DMS153 treated with DMSO at 0.1 percent for 48 hours (cell line): ENCODE results near the gene NOTUM.

Experiments
- DNase-seq: peaks from one replicate; lab custom pipeline; 2025; ENCODE audit not compliant: unreplicated experiment; lab: John Stamatoyannopoulos, UW

The NOTUM gene

DNA sequence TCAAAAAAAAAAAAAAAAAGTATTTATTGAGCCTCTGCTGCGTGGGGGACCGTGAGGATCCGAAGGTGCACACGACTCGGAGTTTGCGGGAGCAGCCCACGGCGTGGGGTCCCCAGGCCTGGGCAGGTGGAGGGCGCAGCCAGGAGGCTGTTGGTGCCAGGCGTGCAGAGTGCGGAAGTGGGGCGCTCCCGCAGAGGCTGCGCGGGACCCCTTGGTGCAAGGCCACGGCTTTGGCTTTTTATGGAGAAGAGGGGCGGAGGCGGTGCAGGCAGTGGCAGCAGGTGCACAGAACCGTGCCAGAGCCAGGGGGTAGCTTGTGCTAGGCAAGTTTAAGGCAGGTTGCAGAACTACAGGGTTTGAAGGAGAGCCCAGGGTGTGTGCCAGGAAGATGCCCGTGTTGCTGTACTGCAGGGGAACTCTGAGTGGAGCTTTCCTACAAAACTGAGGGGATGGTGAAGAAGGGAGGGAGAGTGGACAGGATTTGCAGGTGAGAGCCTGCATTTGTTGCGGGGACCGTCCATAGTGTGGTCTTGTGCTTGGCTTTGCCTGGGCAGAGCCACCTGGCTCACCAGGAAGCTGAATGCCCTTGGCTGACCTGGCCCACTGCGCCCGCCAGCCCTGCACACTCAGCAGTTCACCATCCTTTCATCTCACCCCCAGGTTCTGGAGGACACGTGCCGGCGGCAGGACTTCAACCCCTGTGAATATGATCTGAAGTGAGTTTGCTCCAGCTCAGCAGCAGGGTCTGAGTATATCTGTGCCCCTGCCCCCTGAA lies 17.7 kb upstream of the NOTUM start:
- no peak for DNase-seq

DNA sequence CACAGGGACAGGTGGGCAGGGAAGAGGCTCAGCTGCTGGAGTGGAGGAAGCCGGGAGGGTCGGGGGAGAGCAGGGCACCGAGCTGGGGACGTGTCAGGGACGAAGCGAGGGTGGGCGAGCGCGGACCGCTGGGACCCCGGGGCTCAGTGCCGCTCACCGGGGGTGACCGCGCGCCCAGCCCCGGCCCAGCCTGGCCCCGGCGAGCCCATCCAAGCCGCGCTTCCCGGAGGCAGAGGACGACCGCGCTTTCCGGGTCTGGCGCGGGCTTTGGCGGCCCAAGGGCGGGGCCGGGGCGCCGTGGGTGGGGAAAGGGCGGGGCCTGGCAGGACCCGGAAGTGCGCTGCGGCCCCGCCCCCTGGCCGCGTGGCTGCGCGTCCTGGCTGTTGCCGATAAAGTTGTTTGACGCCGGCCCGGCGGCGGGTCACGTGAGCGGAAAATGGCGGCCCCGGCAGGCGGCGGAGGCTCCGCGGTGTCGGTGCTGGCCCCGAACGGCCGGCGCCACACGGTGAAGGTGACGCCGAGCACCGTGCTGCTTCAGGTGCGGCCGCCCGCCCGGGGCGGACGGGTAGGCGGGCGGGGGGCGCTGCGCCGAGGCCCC lies 16.3 kb upstream of the NOTUM start, which contains the start of gene ASPSCR1:
ASPSCR1 (plus strand) TSS at position 419 of the 598 bp plus-strand sequence; CDS start at position 437, 18 bp downstream.
- peak; percentile 62 for DNase-seq

DNA sequence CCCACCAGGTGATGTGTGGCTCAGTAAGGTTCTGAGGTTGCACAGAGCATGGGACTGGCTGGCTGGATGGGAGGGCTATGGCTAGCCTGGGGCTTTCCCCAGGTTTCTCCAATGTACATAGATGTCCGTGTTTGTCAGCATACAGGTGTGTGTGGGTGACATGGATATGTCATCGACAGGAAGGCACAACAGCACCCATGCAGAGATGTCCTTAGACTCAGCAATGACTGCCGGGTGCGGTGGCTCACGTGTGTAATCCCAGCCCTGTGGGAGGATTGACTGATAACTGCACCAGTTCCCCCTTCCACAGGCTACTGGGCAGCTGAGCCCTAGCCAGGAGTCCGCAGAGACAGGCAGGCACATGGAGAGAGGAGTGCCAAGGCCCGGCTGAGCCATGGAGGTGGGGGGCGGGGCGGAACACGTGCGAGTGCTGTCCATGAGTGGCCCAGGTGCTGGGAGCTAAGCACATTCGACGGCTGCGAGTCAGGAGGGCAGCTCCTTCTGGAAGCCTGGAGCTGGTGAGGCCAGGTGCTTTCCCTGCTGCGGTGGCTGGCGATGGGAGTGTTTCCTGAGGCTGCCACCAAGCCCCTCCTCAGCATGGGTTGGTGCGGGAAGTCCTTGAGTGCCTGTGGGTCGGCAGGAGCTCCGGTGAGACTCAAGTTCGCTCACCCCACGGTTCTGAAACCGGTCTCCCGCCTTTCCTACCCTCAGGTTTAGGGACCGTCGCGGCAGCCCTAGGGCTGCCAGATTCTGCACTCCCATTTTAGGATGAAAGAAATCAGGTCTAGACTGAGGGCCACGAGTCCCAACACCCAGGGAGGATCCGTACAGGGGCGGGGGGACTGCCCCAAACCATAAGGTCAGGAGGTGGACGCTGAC lies 15.6 kb upstream of the NOTUM start:
- DNase-seq: peak; percentile 47

DNA sequence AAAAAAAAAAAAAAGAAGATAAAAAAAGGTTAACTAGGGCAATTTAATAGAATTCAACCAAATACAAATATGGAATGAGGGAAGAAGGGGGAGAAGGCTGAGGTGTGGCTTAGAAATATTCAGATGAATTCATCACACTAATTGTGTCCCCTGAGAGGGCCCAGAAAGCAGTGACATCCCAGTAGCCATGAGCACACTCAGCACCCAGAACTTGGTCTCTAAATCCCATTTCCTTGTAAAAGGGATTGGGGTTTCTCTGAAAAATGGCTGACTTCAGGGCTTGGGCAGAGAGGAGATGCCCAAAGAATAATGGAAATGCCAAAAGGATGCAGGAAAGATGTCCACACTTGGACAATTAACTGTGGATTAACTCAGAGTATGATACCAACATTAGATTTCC lies 12.4 kb upstream of the NOTUM start:
- DNase-seq: no peak

DNA sequence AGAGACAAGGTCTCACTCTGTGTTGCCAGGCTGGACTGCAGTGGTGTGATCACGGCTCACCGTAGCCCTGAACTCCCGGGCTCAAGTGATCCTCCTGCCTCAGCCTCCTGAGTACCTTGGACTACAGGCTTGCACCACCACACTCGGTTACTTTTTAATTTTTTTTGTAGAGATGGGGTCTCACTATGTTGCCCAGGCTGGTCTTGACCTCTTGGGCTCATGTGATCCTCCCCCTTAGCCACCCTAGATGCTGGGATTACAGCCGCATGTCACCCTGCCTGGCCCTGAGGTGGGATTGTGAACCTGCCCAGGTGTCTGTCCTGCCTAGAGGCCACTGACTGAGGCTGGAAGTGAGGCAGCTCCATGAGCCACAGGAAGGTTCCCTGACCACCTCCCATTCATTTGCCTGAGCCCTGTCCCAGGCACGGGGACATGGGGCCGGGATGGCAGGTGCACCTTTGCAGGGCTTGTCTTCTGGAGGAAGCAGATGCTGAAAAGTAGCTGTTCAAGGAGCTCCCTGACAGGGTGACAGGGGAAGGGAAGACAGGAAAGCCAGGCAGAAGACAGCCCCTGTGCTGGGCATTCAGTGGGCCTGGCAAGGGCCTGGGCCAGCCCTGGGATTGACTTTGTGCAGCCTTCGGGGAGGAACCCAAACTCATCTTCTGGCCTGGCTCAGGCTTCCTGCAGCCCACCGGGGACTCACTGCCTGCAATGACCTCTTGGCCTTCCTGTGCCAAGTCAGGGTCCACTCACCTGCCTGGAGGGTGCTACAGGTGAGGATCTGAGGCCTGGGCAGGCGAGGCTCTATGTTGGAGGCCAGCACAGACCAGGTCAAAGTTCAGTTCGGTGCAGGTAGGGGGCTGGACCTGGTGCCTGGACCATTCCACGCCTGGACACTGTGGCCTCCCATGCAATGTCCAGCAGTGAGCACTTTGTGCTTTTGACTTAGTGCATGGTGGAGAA lies 8.1 kb upstream of the NOTUM start:
- no peak for DNase-seq

DNA sequence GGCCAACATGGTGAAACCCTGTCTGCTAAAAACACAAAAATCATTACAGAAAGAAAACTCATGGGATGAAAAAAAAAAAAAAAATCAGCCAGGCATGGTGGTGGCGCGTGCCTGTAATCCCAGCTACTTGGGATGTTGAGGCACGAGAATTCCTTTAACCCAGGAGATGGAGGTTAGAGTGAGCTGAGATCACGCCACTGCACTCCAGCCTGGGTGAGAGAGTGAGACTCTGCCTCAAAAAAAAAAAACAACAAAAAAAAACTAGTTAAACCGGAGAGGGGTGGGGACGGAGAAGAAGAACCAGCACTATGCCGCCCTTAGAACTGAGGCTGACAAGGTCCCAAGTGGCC lies 7.4 kb upstream of the NOTUM start:
- DNase-seq: no peak

DNA sequence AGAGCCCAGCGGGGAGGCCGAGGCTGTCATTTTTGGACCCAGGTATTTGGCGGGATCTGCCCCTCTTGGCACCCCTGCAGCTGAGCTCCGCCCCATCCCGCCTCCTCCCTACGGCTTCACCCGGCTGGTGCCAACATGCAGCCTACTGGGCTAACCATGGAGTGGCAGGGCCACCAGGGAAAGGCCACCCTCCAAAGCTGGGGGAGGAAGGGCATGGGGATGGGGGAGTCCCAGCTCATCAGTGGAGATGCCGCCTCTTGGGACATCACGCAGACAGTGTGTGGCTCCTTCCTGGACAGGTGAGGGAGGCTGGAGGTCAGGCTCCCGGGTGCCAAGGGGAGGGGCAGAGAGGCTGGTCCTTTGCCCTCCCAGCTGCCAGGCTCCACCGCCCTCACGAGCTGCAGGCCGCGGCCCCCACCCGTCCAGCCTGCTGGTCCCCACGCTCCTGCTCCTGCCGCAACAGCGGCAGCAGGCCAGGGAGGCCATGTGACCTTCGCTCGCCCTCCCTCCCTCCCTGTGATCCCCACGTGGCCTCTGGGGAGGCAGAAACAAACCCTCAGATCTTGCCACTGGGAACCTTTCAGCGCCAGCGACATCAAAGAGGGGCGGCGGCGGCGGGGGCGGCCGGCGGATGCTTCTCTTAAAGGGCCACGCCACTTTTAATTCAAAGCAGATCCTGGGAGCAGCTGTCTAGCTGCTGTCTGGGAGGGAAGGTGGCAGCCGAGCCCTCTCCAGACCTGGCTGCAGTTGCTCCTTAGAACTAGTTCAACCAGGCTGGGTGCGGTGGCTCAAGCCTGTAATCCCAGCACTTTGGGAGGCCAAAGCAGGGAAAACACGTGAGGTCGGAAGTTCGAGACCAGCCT lies 6.8 kb upstream of the NOTUM start:
- DNase-seq: peak; percentile 44

DNA sequence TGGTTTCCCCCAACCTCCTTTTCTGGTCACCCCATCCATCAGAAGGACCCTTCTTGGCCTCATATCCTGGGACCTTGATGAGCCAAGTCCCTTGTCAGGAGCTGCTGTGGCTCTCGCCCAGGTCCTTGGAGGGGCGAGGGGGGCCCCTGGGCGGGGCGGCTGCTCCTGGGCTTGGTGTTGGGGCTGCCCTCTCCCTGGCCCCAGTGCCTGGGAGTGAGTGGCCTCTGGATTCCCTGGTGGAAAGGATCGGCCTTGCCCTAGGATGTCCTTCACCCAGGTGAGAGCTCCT lies 6.2 kb upstream of the NOTUM start:
- no peak for DNase-seq

DNA sequence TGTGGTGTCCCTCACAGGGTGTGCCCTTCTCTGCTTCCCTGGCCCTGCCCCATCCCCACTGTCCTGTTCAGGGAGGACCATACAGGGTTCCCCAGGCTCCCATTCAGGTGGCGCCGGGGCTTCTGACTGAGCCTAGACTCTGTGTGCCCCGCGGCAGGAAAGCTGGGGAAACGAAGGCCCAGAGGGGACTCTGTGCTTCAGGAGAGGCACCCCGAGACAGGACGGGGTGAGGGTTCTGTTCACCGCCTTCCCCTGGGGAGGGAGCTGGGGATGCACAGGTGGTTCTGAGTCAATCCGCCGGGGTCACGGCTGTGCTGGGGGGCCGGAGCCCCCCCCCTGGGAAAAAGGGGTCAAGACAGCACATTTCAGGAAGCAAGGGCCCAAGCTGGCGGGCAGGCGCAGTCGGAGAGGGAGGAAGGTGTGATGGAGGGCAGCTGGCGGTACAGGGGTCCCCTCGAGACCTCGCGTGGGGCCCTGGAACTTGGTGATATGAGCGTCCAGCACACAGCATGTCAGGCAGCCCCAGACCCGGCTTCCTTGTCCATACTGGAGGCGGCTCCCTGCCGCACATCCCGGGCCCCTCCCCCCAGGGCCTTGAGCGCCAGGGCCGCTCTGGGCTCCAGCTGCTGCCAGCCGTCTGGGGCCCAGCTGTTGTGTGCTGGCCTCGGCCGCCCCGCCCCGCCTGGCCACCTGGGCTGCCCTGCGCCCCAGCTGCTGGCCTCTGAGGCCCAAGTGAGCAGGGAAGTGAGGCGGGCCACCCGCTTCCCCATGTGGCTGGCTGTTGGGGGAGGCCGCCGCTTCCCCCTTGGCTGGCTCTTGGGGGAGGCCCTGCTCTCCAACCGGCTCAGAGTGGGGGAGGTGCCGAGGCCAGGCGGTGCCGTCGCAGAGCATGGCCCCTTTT lies 5.6 kb upstream of the NOTUM start:
- DNase-seq: no peak

DNA sequence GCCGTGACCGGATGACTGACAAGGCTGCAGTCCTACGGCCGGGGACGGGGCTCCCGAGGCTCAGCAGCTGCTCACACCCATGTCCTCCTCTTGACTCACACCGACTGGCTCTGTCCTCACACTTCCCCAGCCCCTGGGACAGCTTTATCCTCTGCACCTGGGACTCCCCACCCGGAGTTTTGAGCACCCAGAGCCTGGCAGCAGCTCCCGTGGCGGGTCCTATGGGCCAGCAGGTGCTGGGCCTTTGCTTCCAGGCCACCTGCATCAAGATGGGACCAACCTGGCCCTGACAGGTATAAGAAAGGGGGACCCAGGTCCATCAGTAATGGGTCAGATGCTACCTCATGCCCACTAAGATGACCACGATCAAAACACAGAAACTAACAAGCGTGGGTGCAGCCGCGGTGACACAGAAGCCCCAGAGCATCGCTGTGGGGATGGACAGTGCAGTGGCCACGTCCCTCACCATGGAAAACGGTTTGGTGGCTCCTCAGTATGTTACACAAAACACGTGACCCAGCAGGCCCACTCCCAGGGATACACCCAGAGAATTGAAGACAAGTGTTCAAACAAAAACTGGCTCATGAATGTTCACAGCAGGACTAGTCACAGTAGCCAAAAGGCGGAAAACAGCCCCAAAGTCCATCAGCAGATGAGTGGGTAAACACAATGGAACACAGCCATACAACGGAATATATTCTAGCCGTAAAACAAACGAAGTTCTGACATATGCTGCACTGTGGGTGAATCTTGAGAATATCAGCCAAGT lies 3.3 kb upstream of the NOTUM start:
- no peak for DNase-seq

DNA sequence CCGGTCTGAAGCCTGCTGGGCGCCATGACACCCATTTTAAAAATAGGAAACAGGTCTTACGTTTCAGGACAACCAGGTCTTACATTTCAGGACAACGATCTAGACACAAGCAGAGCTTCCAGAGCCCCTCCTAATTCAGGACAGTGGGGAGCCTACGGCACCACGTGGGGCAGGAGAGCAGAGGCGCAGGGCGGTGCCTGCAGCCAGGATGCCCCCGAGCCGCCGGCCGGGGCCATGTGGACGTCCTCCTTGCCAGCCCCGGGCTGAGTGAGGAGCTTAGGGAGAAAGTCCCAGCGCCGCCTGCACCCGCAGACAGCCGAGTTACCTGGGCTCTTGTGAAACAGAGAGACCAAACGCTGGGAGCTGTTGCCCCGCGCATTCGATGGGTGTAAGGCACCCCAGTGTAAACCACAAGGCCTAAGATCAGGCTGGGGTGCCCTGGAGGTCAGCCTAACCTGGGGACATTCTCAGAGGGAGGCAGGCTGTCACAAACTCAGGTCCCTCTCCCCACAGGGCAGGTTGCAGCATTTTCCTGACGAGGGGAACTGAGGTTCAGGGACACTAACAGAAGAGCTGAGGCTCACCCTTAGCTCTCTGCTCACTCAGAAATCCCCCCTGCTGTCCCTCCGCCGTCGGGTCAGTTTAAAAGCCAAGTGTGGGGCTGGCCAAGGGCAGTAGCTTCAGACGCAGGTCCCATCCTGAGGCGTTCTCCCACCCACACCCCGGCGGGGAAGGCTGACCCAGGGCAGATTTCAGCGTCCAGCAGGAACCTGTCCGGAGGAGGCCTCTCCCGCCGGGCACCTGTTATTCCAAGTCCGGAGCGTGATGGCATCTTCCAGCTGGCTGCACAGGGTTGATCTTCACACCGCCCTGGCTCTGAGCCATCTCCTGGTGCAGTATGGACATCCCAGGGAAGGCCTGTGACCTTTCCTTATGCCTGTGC lies 1.8 kb upstream of the NOTUM start:
- DNase-seq: no peak

DNA sequence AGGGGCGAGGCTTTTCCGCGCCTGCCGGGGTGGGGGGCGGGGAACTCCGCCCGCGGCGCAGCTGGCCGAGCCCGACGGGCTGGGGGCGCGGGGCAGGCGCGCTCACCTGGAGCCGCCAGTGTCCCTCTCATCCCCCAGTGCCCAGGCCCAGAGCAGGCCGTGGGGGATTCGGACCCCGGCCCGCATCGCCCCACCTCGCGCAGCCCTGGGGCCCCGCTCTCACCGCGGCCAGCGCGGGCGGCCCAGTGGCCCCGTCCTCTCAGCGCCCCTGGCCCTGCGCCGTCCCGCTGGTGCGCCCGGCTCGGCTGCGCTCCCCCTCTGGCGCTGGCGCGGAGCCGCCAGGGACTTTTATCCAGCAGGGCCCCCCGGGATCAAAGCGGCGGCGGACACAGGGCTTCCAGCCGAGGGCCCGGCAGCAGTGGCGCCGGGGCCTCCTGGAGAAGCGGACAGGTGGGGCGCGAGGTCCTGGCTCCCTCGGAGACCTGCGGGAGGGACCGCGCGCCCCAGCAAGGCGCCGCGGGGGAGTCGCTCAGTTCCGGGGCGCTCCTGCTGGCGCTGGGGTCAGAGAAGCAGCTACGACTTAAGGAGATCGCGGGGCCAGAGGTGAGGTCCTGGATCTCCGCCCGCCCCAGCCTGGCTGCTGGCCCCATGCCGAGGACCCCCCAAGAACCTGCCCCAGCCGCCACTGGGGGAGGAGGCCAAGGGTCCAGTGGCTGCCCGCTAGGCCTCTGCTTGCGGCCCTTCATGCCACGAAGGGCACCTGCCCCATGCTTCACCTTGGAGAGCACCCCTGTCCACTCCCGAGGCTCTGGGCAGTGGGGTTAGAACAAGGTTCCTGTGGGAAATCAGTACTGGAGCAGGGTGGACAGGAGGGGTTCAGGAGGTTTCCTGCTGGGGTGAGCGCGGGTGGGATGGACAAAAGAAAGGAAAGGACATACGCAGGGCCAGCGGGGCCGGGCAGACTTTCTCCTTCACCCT lies 823 bp upstream of the NOTUM start:
- no peak for DNase-seq

DNA sequence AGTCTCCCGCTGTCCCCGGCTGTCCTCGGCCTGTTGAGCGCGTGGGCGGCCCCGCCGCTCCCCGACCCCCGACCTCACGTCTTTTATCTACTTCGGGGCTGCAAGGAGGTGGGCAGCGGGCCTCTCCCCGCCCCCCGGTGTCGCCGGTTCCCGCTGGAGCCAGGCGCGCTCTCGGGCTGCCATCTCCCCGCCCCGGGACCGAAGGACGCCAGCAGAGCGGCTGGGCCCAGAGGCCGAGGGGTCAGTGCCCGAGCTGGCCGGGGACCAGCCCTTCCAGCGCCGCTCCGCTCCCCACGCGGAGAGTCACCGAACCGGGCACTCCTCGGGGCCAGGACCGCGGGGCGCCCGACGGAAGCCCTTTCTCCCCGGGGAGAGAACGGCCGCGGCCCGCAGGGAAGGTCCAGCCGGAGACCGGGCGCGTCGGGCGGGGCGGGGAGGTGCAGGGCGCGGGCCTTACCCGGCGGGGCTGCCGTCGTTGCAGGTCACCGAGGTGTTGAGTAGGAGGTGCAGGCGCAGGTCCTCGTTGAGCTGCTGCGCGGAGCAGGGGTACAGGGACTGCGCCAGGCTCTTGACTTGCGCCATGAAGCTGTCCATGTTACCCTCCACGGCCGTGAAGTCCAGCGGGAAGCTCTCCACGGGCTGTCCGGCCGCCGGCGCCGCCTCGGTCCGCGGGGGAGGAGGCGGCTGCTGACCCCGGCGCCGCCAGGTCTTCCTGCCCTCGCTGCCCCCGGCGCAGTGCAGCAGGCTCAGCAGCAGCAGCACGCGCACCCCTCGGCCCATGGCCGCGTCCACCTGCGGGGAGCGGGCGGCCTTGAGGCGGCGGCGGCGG lies 643 bp downstream of the NOTUM start:
- DNase-seq: no peak

DNA sequence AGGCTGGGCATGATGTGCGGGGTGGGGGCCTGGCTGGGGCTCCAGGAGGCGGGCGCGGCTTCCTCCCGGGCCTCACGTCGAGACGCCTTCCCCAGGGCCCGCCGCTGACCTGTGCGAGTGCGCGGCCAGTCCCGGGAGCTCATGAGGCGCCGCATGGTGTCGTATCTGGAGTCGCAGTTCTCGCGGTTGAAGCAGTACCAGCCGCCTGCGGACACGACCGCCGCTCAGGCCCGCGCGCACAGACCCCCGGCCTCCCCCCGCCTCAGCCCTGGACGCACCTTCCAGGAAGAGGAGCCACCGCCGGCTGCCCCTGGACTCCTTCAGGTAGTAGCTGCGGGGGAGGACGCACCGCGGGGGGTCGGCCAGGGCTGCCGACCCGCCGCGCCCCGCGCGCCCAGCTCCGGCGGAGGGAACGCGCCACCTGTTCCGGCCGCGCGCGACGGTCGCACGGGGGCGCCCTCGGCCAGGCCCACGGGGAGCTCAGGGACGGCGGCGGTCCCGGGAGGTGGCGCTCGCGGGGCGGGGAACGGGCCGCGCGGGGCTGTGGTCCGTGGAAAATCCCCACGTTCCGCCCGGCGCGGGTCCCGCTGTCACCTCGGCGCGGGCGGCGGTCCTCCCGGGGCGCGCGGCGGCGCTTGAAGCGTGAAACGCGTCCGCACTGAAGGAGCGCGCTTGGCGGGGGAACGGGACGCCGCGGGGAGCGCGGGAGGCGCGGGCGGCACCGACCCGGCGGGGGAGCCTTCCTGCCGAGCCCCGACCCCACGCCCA lies 1.4 kb downstream of the NOTUM start:
- DNase-seq: peak; percentile 24
